D721Med (cell line): Measurements from ENCODE around the gene ALKBH5.
A peak's percentile ranks its signal among the peaks of the same experiment; 100 is the strongest.

Experiments used
- DNase-seq: peaks from one replicate; pipeline ENCODE4 v3.0.0; 2011; ENCODE audit warnings: low spot score; ENCODE audit not compliant: insufficient read length
- FAIRE-seq: peaks from 2 replicates; lab custom pipeline; 2011; peaks lifted over from hg19 to GRCh38; lab: Jason Lieb, UNC
- TF ChIP-seq, protein P1 (sequence below): IDR thresholded peaks from 2 replicates; pipeline ENCODE4 v1.5.1; 2012; ENCODE audit warnings: mild to moderate bottlenecking, control low read depth; ENCODE audit not compliant: insufficient read depth; ENCODE audit errors: missing control alignments

ALKBH5 gene

DNA sequence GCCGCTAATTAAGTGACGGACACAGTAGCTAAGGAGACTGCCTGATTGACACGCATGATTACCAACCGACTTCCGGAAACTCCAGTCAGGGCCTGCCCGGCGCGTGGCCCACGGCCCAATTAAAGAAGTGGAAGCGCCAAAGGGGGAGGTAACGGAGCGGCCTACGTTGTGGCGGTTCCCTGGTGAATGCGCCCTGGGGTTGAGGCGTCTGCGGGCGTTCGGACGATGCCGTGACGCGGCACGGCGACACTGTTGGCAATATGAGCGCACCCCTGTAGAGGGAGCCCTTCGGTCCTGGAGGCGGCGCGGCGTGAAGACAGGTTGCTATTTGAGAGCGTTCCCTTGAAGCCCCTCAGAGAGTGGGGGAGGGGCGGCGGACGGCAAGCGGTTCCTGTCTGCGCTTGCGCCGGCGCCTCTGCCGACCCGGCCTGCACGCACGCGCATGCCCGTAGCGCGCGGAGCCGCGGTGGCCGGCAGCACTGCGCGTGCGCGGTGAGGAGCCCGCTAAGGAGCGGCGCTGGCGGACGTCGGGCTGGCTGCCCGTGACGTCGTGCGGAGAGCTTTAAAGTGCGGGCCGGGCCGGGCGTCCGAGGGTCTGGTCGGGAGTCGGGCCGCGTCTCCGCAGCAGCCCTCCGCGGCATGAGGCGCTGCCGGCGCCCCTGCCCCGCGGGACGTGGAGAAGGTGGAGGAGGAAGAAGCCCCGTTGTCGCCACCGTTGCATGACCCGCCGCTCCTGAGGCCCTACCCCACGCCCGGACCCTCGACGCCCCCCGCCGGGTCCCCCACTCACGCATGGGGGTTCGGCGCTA is at the start of gene ALKBH5:
Gene ALKBH5, plus strand, starts transcription at position 495 of the 809 bp plus-strand sequence. CDS start 416 bp downstream, outside the sequence.
- TF ChIP-seq, protein P1, sequence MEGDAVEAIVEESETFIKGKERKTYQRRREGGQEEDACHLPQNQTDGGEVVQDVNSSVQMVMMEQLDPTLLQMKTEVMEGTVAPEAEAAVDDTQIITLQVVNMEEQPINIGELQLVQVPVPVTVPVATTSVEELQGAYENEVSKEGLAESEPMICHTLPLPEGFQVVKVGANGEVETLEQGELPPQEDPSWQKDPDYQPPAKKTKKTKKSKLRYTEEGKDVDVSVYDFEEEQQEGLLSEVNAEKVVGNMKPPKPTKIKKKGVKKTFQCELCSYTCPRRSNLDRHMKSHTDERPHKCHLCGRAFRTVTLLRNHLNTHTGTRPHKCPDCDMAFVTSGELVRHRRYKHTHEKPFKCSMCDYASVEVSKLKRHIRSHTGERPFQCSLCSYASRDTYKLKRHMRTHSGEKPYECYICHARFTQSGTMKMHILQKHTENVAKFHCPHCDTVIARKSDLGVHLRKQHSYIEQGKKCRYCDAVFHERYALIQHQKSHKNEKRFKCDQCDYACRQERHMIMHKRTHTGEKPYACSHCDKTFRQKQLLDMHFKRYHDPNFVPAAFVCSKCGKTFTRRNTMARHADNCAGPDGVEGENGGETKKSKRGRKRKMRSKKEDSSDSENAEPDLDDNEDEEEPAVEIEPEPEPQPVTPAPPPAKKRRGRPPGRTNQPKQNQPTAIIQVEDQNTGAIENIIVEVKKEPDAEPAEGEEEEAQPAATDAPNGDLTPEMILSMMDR = no peak
- no peak for FAIRE-seq
- DNase-seq = peak; percentile 98

DNA sequence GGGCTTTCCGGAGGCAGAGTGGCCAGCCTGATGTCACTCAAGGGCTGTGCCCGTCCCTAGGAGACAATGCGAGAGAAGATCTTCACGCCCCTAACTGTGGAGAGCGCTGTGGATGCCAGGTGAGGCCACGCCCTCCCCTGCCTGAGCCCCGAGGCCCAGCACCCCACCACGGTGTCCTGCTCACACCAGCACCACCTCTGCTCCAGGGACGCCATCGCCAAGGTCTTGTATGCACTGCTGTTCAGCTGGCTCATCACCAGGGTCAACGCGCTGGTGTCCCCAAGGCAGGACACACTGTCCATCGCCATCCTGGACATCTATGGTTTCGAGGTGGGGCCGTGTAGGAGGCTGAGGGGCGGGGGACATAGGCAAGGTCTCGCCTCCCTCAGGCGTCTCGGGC is 47.3 kb upstream of the ALKBH5 start:
- FAIRE-seq (no peak), DNase-seq (no peak)
- TF ChIP-seq, protein P1 = no peak

DNA sequence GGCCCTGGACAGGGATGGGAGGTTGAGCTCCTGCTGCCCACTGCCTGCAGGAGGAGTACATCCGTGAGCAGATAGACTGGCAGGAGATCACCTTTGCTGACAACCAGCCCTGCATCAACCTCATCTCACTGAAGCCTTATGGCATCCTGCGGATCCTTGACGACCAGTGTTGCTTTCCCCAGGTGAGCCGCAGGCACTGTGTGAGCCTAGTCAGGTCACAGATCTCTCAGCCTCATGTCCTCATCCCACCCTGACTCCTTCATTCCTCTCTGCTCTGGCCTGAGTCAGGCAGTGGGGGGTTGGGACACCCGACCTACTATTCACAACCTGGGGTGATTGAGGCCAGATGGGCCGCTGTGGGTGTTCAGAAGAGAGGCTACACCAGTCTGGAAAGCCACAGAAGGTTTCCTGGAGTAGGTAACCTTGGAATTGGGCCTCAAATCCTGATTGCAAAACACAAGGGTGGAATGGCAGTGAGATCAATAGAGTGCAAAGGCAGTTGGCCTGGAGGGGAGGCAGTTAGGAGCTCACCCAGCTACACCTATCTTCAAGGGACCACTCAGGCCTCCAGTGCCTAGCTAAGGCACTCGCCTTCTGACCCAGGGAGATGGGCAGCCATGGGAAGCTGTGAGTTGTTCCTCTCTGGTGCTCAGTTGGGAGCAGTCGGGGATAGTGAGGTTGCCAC is 45.4 kb upstream of the ALKBH5 start:
- TF ChIP-seq, protein P1 = no peak
- no peak for DNase-seq
- FAIRE-seq = no peak

DNA sequence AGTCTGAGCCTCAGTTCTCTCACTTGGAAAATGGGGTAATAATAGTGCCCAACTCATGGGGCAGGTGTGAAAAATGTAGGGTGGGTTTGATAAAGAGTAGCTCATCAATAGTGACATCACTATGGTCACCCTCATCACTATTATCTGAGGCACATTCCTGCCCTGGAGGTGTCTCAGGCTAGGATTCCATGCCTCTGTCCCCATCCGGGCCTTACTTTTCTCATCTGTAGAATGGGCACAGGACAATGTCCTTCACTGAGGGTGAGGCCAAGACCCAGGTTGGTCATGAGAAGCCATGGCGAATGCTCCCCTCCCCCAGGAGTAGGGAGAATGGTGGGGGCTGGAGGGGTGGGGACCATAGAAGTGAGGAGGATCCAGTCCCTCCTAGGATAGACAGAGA is 44.5 kb upstream of the ALKBH5 start:
- no peak for DNase-seq
- no peak for FAIRE-seq
- TF ChIP-seq, protein P1 = no peak

DNA sequence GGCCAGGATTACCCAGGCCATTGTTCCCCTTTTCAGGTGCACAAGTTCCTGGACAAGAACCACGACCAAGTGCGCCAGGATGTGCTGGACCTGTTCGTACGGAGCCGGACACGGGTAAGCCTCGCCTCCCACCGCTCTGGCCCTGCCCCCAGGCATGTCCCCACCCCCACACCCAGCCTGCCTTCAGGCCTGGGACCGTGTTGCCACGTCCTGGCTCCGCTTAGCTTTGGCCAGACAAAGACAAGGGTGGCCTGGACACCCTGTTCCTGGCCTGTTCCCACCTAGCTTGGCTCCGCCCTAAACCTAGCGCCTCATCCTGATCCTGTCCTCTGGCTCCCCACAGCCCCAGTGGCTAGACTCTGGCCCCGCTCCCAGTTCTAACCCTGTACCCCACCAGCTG is 44.1 kb upstream of the ALKBH5 start:
- TF ChIP-seq, protein P1 = no peak
- DNase-seq = no peak
- FAIRE-seq = no peak

DNA sequence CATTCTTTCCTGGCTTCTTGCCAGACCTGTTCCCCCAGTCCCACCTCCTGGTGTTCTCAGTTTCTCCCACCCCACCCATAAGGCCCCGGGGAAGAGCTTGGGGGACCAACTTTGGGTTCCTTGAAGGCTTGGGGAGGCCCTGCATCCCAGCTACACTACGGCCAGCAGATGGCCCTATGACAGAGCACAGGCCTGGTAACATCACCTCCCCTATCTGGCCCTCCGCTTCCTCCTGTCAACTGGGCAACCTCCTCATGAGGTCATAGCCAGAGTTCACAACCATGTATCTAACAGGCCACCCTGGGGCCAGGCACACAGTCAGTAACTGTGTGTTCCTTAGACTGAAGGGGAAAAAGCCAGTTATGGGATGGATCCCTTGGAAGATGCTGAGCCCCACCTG is 43.7 kb upstream of the ALKBH5 start:
- DNase-seq (no peak), FAIRE-seq (no peak)

More for the DNA sequence above, 43.7 kb upstream of the ALKBH5 start:
- TF ChIP-seq, protein P1 = no peak
